GM12874 (cell line): ENCODE measurements around the gene FOXP1.

Experiments used
- TF ChIP-seq, protein P1 (sequence below): IDR thresholded peaks from 2 replicates; pipeline ENCODE4 v1.5.1; 2011; ENCODE audit warnings: low read depth, mild to moderate bottlenecking, control low read depth, low read length, moderate library complexity; ENCODE audit not compliant: insufficient read depth

FOXP1 gene

DNA sequence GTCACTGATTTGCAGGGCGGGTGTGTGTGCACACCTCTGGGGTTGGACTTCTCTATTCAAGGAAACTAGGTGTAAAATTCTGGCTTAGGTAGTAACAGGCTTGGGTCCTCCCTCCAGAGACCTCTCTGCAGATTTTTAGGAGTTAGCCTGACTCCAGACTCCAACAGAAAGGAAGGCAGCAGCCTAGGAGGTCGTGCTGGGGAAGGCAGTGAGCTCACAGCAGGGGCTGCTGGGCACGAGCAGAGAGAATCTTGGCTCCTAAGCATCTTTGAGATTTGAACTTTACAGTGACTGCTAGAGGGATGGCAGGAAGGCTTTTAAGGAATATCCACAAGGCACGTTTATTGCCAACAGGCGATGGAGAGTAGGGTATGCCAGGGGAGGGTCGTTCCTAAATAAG is 612.6 kb downstream of the FOXP1 start:
- TF ChIP-seq, protein P1, sequence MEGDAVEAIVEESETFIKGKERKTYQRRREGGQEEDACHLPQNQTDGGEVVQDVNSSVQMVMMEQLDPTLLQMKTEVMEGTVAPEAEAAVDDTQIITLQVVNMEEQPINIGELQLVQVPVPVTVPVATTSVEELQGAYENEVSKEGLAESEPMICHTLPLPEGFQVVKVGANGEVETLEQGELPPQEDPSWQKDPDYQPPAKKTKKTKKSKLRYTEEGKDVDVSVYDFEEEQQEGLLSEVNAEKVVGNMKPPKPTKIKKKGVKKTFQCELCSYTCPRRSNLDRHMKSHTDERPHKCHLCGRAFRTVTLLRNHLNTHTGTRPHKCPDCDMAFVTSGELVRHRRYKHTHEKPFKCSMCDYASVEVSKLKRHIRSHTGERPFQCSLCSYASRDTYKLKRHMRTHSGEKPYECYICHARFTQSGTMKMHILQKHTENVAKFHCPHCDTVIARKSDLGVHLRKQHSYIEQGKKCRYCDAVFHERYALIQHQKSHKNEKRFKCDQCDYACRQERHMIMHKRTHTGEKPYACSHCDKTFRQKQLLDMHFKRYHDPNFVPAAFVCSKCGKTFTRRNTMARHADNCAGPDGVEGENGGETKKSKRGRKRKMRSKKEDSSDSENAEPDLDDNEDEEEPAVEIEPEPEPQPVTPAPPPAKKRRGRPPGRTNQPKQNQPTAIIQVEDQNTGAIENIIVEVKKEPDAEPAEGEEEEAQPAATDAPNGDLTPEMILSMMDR: no peak

DNA sequence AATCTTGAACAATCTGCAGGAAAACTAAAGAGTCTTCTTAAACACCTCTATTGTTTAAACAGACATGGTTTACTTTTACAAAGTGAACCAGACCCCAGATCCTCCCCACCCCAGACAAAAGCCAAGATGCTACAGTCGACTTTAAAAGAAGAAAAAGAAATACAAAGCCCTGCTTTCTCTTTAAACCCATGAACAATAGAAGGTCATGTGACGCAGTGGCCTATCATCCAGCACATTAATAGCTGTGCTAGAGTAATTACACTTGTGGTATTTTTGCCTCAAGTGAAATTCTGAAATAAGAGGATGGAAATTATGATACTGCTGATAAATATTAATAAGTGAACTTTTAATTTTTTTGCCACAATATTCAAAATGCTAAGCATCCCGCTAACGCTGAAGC is 613.4 kb downstream of the FOXP1 start:
- TF ChIP-seq, protein P1: no peak

DNA sequence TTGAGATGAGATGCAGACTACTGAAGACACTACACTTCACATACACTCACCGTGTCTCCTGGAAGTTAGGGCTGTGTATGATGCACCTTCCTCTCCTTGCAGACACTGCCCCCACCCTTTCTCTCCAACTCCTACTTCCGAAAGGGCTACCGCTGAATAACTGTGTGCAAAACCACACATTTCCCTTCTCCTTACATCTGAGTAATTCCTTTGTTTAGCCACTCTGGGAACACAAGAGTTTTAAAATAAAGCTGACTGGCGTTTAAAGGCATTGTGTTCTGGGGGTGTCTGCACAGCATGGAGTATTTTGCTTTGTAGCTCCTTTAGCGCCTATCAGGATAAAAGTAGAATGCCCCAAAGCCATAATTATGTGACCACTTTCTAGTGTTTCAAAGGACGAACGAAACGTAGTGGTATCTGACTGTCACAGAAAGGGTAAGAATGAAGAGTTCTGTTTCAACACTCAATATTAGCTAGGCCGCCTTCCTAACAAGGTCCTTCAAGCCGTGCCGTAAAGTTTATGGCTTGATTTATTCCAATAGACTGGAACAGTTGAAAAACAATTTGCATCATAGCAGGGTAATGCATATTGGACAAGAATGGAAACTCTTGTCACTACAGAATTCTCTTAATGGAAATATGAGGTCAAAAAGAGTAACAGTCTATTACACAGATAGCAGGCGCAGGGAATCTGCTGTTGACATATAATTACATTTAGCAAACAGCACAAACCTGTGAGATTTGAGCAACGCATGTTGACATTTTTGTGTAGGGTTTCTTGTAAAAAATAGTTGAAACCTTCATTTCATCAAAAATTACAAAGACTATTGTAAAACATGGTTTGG is 619.9 kb downstream of the FOXP1 start:
- TF ChIP-seq, protein P1: no peak

DNA sequence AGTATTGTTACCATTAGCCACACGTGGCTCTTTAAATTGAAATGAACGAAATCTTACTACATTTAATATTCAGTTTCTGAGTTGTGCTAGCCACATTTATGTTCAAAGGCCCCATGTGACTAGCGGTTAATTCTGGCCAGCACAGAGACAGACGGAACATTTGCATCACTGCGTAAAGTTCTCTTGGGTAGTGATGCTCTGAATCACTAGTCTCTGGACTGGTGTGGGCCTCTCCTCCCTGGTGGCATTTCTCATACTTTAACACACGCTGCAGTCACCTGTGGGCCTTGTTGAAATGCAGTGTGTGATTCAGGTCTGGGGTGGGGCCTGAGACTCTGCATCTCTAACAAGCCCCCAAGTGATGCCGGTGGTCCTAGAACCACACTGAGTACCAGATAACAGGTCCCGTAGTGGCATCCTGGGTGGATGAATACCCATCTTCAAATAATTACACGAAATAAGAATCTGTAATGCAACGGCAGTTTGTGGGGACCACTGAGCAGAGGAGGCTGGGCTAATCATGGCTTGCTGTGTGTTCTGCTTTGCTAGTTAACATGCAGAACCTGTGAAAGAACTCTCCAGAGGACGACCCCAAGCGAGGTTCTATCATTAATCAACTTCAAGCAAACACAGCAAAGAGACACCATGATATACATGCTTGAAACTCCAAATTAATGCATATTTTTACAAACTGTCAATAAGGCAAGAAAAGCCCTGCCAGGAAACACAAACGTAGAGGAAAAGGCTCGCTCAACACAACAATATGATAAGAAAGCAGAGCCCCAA is 623.8 kb downstream of the FOXP1 start:
- TF ChIP-seq, protein P1: no peak

DNA sequence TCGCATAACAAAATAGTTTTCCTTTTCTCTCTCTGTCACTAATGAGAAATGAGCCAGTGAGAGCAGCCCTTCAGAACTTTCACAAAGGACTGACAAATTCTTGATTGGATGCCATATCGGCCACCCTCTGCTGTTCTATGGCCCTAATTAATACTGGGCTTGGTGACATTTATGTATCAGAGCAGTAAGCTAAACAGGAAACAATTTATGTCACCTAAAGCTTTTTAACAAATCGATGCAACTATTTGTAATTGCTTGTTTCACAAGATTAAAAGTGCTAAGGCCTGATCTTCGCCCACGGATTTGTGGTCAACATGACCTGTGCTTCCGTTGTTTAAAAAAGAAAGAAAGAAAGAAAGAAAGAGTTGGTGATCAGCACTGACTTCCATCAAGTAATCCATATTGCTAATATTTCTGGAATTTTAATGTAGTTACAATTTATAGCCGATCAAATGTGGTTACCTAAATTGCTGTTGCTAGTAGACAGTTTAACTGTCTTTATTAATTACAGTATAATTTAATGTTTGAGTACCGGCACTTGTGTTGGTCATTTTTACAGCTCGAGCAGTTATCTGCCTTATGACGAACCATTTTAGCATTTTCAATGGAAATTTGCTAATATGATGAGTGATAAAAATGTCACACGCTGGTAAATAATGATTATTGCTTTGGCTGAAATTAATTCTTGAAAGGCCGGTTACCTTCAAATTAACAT is 631.3 kb downstream of the FOXP1 start:
- TF ChIP-seq, protein P1: no peak

DNA sequence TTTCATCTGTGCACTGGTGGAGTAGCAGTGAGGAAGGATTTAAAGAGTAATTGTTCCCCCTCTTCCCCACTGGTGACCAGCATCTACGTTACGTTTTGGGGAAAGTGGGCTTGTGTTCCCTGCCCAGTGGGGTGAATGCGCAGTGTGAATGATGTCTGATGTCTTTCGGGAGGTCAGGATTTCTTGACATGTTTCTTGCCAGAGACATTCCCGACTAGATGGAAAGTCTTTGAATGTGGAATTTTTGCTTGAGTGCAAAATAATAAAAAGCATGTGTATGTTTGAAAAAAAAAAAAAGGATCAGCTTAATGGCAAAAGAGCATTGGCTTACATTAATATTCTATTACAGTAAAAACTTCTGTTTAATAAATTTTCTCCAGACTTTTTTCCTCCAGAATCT is 632.2 kb downstream of the FOXP1 start:
- TF ChIP-seq, protein P1: no peak

DNA sequence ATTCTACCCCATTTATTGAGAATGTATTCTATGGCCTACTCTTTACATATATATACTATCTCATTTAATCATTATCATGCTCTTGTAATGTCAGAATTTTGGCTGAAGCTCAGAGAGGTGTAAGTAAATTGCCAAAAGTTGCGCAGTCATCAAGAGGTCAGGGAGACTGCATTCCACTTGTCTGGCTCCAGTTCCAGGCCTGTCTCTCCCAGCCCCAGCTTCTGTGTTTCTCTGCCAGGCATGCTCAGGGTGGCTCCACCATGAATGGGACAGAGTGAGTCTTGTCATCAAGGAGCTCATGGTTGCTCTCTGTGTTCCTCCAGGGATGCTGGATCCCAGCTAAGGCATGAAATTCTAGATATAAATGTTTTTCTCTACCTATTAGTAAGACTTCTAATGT is 635.9 kb downstream of the FOXP1 start:
- TF ChIP-seq, protein P1: no peak
